A549 (cell line): ENCODE data around the gene IDNK.

Source experiments
- HOXA7 ChIP-seq: fragments of 250-450 bp; sonication (Bioruptor Pico); IDR thresholded peaks from 2 replicates; pipeline ENCODE4 v1.5.0; 2020; ENCODE audit warnings: mild to moderate bottlenecking, moderate library complexity
- JUN ChIP-seq, 2 experiments: fragments of >200 bp; sonication (Bioruptor Twin); formaldehyde crosslinking; IDR thresholded peaks; 2 replicates in 1 of 2; 3 replicates in 1 of 2; pipeline ENCODE4 v1.6.1; 2016 to 2017
- MAFK ChIP-seq: fragments of 450-650 bp; IDR thresholded peaks from 2 replicates; pipeline ENCODE4 v1.6.1; 2014; ENCODE audit not compliant: partially characterized antibody
- TF ChIP-seq, protein P1 (sequence below): fragments of >200 bp; sonication (Bioruptor Twin); formaldehyde crosslinking; IDR thresholded peaks from 3 replicates; pipeline ENCODE4 v1.5.1; 2016

DNA sequence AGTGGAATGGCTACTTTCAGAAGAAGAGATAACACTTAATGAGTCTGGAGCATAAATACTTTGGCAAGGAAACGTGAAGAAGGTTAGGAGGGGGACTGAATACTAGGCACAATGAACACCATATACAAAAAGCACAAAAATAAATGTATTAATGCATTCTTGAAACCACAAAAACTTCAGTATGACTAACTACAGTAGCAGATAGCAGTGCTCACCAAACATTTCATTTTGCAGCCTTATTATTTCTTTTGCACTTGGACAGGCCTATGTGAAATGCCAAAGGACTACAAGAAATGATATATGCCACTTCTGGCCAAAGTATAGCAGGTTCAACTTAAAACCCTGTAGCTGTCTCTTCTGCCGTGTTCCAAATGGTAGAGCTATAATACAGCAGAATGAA, 58.5 kb downstream of the IDNK start:
- no peak for TF ChIP-seq JUN (IDR thresholded peaks at IDR 0.05)
- no peak for TF ChIP-seq MAFK
- TF ChIP-seq, protein P1, sequence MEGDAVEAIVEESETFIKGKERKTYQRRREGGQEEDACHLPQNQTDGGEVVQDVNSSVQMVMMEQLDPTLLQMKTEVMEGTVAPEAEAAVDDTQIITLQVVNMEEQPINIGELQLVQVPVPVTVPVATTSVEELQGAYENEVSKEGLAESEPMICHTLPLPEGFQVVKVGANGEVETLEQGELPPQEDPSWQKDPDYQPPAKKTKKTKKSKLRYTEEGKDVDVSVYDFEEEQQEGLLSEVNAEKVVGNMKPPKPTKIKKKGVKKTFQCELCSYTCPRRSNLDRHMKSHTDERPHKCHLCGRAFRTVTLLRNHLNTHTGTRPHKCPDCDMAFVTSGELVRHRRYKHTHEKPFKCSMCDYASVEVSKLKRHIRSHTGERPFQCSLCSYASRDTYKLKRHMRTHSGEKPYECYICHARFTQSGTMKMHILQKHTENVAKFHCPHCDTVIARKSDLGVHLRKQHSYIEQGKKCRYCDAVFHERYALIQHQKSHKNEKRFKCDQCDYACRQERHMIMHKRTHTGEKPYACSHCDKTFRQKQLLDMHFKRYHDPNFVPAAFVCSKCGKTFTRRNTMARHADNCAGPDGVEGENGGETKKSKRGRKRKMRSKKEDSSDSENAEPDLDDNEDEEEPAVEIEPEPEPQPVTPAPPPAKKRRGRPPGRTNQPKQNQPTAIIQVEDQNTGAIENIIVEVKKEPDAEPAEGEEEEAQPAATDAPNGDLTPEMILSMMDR = no peak
- no peak for TF ChIP-seq HOXA7 (CRISPR knock-in tag)
